SK-N-SH (cell line): ENCODE results near the gene BRAT1.

Experiments used
- CTCF ChIP-seq: fragments of 200-600 bp; sonication (generic); IDR thresholded peaks from 2 replicates; pipeline ENCODE4 v1.6.1; 2017; ENCODE audit warnings: antibody characterized with exemption, mild to moderate bottlenecking, moderate library complexity
- EP300 ChIP-seq, 2 experiments: IDR thresholded peaks; 2 replicates each; pipeline versions ENCODE4 v1.4.0 to v1.6.1; 2012; ENCODE audit warnings: borderline replicate concordance in 1 of 2, low read depth in 1 of 2, low read length in 1 of 2
- RFX5 ChIP-seq: IDR thresholded peaks from 2 replicates; pipeline ENCODE4 v1.6.1; 2012; ENCODE audit warnings: mild to moderate bottlenecking, improper control_type of control experiment, low read length

- TF ChIP-seq CTCF (no peak), EP300 (IDR thresholded peaks at IDR 0.05; ENCODE audit: borderline replicate concordance in 1 of 2, low read depth in 1 of 2, low read length in 1 of 2) (no peak), RFX5 (no peak)
Observed at GRCh38 chr7:2502647-2502966, 52.7 kb downstream of the BRAT1 start.
